ENCODE results near the gene SCARB1.

SCARB1 gene

DNA sequence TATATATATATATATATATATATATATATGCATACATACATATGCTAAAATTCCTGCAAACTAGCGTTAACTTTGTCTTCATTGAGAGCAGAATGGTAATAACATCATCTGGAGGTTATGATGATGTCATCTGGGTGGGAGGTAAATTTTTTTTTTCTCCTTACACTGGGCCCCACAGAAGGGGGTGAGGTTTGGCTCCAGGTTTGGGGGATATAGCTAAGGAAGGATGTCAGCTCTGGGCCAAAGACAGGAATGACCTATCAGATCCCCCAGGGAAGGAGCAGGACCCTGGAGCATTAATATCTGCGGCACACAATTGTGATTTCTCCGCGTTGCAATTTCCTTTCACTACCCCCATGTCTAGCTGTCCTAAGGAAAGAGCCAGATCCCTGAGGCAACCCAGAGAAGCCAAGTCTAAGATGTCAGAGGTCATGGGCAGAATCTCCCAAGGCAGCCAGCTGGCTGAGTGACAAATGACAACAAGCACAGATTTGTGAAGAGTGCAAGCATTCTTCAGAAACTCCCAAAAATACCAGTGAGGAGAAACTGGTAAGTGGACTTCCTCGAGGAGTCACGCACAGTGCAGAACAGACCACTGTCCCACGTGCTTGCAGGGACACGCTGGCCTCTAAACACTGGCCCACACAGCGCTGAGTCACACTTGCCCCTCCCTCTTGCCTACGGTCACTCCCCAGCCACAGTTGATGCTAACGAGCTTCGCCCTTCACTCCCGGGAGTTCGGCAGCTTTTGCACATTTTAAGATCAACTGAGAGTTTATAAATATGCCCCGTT is 40.8 kb upstream of the SCARB1 start (continued):
- TF ChIP-seq EGR2 (tag by site-specific recombination; IDR thresholded peaks at IDR 0.05; ENCODE audit: low read depth) (peak; percentile 40; the same call in 1 of the 2 replicates), ZNF571 (tag by site-specific recombination; IDR thresholded peaks at IDR 0.05) (no peak), ZEB2 (tag by site-specific recombination; IDR thresholded peaks at IDR 0.05) (peak; percentile 70; the same call in 1 of the 2 replicates), ZNF24 (tag by site-specific recombination; IDR thresholded peaks at IDR 0.05) (0 out of 2 replicates have a peak, but pooled peaks have one; percentile 19), ZNF354C (tag by site-specific recombination; IDR thresholded peaks at IDR 0.05; ENCODE audit: borderline replicate concordance, low read depth) (no peak), ZNF529 (tag by site-specific recombination; IDR thresholded peaks at IDR 0.05; ENCODE audit: insufficient replicate concordance) (no peak), ZNF664 (tag by site-specific recombination; IDR thresholded peaks at IDR 0.05) (no peak), ZNF175 (tag by site-specific recombination; IDR thresholded peaks at IDR 0.05) (no peak), KLF1 (tag by site-specific recombination; IDR thresholded peaks at IDR 0.05) (peak; percentile 66; the same call in 1 of the 2 replicates), ZXDB (tag by site-specific recombination; IDR thresholded peaks at IDR 0.05) (no peak), ZNF221 (tag by site-specific recombination; IDR thresholded peaks at IDR 0.05; ENCODE audit: borderline replicate concordance) (no peak), ZNF223 (tag by site-specific recombination; IDR thresholded peaks at IDR 0.05) (no peak), GLI4 (tag by site-specific recombination; IDR thresholded peaks at IDR 0.05) (no peak), ZNF626 (tag by site-specific recombination; IDR thresholded peaks at IDR 0.05) (no peak), ZNF777 (tag by site-specific recombination; IDR thresholded peaks at IDR 0.05; ENCODE audit: borderline replicate concordance) (no peak)
- TF ChIP-seq, protein P1, sequence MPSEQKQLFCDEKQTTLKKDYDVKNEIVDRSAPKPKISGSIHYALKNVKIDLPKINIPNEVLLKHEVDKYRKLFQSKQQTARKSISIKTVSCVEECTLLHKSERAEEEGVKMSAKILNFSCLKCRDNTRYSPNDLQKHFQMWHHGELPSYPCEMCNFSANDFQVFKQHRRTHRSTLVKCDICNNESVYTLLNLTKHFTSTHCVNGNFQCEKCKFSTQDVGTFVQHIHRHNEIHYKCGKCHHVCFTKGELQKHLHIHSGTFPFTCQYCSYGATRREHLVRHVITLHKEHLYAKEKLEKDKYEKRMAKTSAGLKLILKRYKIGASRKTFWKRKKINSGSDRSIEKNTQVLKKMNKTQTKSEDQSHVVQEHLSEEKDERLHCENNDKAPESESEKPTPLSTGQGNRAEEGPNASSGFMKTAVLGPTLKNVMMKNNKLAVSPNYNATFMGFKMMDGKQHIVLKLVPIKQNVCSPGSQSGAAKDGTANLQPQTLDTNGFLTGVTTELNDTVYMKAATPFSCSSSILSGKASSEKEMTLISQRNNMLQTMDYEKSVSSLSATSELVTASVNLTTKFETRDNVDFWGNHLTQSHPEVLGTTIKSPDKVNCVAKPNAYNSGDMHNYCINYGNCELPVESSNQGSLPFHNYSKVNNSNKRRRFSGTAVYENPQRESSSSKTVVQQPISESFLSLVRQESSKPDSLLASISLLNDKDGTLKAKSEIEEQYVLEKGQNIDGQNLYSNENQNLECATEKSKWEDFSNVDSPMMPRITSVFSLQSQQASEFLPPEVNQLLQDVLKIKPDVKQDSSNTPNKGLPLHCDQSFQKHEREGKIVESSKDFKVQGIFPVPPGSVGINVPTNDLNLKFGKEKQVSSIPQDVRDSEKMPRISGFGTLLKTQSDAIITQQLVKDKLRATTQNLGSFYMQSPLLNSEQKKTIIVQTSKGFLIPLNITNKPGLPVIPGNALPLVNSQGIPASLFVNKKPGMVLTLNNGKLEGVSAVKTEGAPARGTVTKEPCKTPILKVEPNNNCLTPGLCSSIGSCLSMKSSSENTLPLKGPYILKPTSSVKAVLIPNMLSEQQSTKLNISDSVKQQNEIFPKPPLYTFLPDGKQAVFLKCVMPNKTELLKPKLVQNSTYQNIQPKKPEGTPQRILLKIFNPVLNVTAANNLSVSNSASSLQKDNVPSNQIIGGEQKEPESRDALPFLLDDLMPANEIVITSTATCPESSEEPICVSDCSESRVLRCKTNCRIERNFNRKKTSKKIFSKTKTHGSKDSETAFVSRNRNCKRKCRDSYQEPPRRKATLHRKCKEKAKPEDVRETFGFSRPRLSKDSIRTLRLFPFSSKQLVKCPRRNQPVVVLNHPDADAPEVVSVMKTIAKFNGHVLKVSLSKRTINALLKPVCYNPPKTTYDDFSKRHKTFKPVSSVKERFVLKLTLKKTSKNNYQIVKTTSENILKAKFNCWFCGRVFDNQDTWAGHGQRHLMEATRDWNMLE (tag by site-specific recombination; conservative IDR thresholded peaks at IDR 0.05; ENCODE audit: low read depth), result no peak
- TF ChIP-seq, protein P2, sequence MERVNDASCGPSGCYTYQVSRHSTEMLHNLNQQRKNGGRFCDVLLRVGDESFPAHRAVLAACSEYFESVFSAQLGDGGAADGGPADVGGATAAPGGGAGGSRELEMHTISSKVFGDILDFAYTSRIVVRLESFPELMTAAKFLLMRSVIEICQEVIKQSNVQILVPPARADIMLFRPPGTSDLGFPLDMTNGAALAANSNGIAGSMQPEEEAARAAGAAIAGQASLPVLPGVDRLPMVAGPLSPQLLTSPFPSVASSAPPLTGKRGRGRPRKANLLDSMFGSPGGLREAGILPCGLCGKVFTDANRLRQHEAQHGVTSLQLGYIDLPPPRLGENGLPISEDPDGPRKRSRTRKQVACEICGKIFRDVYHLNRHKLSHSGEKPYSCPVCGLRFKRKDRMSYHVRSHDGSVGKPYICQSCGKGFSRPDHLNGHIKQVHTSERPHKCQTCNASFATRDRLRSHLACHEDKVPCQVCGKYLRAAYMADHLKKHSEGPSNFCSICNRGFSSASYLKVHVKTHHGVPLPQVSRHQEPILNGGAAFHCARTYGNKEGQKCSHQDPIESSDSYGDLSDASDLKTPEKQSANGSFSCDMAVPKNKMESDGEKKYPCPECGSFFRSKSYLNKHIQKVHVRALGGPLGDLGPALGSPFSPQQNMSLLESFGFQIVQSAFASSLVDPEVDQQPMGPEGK (tag by site-specific recombination; IDR thresholded peaks at IDR 0.05), result peak; percentile 73
- TF ChIP-seq, protein P3, sequence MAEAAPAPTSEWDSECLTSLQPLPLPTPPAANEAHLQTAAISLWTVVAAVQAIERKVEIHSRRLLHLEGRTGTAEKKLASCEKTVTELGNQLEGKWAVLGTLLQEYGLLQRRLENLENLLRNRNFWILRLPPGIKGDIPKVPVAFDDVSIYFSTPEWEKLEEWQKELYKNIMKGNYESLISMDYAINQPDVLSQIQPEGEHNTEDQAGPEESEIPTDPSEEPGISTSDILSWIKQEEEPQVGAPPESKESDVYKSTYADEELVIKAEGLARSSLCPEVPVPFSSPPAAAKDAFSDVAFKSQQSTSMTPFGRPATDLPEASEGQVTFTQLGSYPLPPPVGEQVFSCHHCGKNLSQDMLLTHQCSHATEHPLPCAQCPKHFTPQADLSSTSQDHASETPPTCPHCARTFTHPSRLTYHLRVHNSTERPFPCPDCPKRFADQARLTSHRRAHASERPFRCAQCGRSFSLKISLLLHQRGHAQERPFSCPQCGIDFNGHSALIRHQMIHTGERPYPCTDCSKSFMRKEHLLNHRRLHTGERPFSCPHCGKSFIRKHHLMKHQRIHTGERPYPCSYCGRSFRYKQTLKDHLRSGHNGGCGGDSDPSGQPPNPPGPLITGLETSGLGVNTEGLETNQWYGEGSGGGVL (tag by site-specific recombination; IDR thresholded peaks at IDR 0.05), result no peak
- TF ChIP-seq, protein P4, sequence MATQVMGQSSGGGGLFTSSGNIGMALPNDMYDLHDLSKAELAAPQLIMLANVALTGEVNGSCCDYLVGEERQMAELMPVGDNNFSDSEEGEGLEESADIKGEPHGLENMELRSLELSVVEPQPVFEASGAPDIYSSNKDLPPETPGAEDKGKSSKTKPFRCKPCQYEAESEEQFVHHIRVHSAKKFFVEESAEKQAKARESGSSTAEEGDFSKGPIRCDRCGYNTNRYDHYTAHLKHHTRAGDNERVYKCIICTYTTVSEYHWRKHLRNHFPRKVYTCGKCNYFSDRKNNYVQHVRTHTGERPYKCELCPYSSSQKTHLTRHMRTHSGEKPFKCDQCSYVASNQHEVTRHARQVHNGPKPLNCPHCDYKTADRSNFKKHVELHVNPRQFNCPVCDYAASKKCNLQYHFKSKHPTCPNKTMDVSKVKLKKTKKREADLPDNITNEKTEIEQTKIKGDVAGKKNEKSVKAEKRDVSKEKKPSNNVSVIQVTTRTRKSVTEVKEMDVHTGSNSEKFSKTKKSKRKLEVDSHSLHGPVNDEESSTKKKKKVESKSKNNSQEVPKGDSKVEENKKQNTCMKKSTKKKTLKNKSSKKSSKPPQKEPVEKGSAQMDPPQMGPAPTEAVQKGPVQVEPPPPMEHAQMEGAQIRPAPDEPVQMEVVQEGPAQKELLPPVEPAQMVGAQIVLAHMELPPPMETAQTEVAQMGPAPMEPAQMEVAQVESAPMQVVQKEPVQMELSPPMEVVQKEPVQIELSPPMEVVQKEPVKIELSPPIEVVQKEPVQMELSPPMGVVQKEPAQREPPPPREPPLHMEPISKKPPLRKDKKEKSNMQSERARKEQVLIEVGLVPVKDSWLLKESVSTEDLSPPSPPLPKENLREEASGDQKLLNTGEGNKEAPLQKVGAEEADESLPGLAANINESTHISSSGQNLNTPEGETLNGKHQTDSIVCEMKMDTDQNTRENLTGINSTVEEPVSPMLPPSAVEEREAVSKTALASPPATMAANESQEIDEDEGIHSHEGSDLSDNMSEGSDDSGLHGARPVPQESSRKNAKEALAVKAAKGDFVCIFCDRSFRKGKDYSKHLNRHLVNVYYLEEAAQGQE (tag by site-specific recombination; IDR thresholded peaks at IDR 0.05), result no peak
- TF ChIP-seq, protein P5, sequence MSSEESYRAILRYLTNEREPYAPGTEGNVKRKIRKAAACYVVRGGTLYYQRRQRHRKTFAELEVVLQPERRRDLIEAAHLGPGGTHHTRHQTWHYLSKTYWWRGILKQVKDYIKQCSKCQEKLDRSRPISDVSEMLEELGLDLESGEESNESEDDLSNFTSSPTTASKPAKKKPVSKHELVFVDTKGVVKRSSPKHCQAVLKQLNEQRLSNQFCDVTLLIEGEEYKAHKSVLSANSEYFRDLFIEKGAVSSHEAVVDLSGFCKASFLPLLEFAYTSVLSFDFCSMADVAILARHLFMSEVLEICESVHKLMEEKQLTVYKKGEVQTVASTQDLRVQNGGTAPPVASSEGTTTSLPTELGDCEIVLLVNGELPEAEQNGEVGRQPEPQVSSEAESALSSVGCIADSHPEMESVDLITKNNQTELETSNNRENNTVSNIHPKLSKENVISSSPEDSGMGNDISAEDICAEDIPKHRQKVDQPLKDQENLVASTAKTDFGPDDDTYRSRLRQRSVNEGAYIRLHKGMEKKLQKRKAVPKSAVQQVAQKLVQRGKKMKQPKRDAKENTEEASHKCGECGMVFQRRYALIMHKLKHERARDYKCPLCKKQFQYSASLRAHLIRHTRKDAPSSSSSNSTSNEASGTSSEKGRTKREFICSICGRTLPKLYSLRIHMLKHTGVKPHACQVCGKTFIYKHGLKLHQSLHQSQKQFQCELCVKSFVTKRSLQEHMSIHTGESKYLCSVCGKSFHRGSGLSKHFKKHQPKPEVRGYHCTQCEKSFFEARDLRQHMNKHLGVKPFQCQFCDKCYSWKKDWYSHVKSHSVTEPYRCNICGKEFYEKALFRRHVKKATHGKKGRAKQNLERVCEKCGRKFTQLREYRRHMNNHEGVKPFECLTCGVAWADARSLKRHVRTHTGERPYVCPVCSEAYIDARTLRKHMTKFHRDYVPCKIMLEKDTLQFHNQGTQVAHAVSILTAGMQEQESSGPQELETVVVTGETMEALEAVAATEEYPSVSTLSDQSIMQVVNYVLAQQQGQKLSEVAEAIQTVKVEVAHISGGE (tag by site-specific recombination; conservative IDR thresholded peaks at IDR 0.05; ENCODE audit: low read depth), result no peak
